HG03064 (cell line): Measurements from ENCODE around the gene PTGER3.
"Not testable (repeated sequence)": the region's sequence is repeated elsewhere in the genome, so short reads cannot be mapped to it uniquely, and the experiment has no call there.

Source experiments
- ATAC-seq: cut with Tn5 transposase; IDR thresholded peaks from one replicate; pipeline ENCODE4 v1.9.1; 2021; ENCODE audit warnings: low read depth; ENCODE audit not compliant: unreplicated experiment

Gene PTGER3

GRCh38 chr1:70963374-70963773 is 84.2 kb downstream of the PTGER3 start:
- ATAC-seq, result no peak

DNA sequence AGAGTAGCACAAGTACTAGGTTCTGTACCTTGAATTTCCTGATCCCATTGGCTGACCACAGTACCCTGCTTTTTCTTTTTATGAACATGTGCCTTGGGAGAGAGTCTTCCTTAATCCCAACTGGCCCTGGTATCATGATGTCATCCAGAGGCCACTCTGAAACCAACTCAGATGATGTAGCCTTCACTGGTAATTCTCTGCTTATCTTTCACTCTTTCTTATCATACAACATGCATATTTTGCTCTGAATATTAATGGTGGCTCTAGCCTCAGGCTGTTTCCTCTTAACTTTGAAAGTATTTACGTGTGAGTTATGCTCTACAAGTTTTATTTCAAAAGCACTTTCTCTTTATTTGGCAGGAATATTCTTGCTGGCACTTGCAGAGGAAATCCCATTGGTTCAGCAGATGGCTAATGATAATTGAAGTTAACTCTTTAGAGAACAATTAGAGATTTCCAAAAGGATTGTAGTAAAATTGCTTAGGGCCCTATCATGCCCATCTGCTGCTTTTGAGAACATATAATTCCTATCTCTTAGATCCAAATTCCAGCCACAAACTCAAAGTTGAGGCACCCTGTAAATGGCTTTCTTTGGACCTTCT is 86.1 kb downstream of the PTGER3 start:
- ATAC-seq, result no peak

DNA sequence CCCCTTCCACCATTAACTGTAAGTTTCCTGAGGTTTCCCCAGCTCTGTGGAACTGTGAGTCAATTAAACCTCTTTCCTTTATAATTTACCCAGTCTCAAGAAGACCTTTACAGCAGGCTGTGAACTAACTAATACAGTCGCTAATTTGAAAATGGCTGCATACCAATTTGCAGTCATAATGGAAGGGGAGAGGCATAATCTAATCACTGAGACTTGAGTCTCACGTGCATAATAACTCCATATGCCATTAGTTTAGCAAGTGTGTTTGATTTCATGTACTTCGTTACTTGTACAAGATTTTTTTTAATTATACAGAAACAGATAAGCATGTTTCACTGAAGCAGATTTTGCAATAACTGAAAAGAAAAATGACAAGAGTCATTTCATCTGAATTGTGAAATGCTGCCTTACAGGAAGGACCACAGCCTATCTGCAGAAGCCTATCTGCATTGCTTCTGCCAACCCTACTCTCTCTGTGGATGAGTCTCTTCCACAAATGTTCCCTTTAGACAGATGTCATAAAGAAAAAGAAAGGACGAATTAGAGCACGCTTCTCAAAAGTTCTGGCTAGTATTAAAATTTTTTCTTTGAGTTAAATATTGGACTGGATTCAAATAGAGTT is 99.1 kb downstream of the PTGER3 start:
- no peak for ATAC-seq

DNA sequence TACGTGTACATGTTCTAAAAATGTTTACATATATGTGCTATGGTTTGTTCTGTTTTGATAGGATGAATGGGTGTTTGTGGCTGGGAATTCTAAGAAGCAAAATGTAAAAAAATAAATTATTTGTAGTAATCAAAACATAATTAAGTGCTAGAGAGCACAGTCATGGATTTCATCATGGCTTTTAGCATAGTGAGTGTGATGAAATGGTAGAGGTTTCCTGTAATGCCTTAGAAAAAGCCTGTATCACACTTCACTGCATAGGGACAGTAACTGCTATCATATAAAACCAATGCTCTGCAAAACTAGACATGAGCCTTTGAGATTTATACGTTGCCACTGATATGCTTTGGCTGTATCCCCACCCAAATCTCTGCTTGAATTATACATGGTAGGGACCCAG is 99.8 kb downstream of the PTGER3 start:
- no peak for ATAC-seq

- no peak for ATAC-seq
These were observed 101.9 kb downstream of the PTGER3 start for GRCh38 chr1:70945676-70946075.

GRCh38 chr1:70945251-70945650 is 102.4 kb downstream of the PTGER3 start:
- no peak for ATAC-seq

GRCh38 chr1:70941563-70941962 is 106.1 kb downstream of the PTGER3 start:
- ATAC-seq, result no peak

DNA sequence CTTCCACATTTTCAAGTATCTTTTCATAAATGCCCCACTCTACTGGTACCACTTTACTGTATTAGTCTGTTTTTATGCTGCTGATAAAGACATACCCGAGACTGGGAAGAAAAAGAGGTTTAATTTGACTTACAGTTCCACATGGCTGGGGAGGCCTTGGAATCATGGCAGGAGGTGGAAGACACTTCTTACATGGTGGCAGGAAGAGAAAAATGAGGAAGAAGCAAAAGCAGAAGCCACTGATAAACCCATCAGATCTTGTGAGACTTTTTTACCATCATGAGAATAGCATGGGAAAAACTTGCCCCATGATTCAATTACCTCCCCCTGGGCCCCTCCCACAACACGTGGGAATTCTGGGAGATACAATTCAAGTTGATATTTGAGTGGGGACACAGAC is 107.2 kb downstream of the PTGER3 start:
- ATAC-seq, result not testable (repeated sequence)

DNA sequence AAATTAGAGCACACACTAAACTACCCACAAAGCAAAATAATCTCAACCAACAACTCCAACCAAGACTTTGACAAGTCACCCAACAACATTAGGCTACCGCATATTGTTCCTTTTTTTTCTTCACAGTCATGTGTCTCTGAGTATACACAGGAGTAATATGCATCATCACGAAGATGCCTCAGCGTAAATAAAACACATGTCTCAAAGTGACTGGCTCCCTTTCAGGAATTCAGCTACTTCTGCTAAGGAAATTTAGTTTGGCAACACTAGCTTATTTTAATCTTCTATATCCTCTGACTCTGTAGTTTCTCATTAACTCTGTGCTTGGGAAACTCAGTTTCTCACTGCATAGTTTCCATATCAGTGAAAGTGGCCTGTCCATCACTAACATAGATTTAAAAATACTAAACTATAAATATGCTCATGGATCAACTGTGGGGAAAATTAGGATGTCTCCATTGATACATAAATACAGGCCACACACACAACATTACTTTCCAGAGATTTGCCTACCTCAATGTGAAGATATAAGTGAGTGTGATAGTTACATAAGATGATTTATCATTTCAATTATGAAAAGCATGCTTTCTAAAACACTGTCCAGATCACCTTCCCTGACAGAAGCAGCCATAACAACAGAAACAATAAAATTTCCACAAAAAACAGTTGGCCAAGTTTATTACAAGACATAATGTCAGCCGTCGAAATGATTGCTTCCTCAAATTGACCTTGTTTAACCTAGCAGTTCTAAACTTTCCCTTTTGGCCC is 113.2 kb downstream of the PTGER3 start:
- no peak for ATAC-seq

- no peak for ATAC-seq
These were observed 117.6 kb downstream of the PTGER3 start for GRCh38 chr1:70930062-70930461.

GRCh38 chr1:70922196-70922595 is 125.4 kb downstream of the PTGER3 start:
- no peak for ATAC-seq
